Astrocyte of the cerebellum (primary cell): ENCODE measurements around the gene KCNB1.

Experiments used
- DNase-seq: peaks from one replicate; pipeline ENCODE4 v3.0.0-alpha.2; 2011; ENCODE audit warnings: low read depth
- H3K4me3 ChIP-seq: 2 replicates; pipeline ENCODE4 v1.5.1; 2011; ENCODE audit warnings: mild to moderate bottlenecking, low read depth, low read length, moderate library complexity
- CTCF ChIP-seq: IDR thresholded peaks from 2 replicates; pipeline ENCODE4 v1.5.1; 2012; ENCODE audit warnings: low read length, low read depth, moderate library complexity, mild to moderate bottlenecking; ENCODE audit errors: missing control alignments
- in situ Hi-C: cut with HindIII; loops from 2 replicates; pipeline ENCODE4 v1.10.0; 2017; ENCODE audit warnings: low sequenced_read_pairs

Gene KCNB1

DNA sequence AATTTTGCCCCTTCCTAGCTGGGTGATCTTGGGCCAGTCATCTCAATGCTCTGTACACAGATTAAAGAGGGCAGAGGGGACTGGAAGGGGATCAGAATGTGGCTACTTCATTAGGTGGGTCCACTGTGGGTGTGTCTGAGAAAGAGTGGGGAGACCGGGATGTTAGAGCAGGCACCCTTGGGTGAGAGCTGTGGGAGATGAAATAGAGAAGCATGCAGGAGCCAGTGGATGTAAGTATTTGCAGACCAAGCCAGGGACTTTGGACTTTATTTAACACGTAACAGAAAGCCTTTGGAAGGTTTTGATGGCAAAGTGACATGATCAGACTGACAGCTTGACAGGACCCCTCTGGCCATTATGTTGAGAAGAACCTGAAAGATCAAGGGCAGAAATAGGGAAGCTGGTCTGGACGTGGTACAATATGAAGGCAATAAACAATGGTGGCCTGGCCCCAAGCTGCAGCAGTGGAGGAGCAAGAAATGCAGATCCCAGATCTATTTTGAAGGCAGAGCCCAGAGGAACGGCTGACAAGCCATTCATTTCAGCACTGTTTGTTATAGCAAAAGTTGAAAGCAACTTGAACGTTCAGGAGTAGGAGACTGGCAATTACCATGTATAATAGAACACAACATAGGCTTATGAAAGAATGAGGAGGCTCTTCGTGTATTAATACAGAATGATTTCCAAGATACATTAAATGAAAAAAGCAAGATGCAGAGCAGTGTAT is 122.1 kb downstream of the KCNB1 start:
- H3K4me3 ChIP-seq, result no peak overlapping the region
- no peak for TF ChIP-seq CTCF
- no peak for DNase-seq
- in situ Hi-C loops, result no loop called here

GRCh38 chr20:49356676-49357075 is 125.8 kb downstream of the KCNB1 start:
- no peak for DNase-seq
- H3K4me3 ChIP-seq, result no peak overlapping the region
- TF ChIP-seq CTCF, result no peak
- in situ Hi-C loops, result no loop called here

DNA sequence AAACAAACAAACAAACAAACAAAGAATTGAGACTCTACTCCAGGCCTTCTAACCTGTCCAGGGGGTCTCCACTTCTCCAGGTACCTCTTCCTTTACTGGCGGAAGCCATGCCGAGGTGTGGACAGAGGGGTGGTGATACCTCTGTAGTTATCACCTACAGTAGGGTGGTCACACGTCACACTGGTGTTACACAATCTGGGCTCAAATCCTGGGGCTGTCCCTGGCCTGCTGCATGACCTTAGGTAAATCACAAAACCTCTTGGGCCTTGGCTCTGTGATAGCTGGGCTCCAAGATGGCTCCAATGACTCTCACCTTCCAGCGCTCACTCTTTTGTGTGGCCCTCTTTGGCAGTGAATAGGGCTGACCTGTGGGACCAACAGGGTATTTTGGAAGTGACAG is 127.8 kb downstream of the KCNB1 start:
- in situ Hi-C loops, result no loop called here
- DNase-seq, result no peak
- no peak for TF ChIP-seq CTCF
- H3K4me3 ChIP-seq, result no peak overlapping the region

DNA sequence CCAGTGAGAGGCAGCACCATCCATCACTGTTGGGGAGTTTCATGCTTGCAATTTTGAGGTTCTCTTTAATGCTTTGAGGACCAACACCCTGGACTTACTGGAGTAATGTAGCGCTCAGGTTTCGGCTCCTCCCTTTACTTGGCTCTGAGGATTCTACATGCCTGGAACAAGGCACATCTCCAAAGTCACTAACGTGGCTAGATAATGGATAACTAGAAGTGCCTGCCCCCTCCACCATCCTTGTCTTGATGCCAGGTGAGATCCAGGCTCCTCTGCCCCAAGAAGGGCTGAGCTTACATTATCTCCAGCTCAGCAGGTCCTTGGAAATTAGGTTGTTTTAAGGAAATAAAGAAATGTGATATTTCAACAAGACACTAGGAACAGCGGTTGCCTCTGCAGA is 129.1 kb downstream of the KCNB1 start:
- no peak for DNase-seq
- no peak for TF ChIP-seq CTCF
- in situ Hi-C loops, result no loop called here
- H3K4me3 ChIP-seq, result no peak overlapping the region

DNA sequence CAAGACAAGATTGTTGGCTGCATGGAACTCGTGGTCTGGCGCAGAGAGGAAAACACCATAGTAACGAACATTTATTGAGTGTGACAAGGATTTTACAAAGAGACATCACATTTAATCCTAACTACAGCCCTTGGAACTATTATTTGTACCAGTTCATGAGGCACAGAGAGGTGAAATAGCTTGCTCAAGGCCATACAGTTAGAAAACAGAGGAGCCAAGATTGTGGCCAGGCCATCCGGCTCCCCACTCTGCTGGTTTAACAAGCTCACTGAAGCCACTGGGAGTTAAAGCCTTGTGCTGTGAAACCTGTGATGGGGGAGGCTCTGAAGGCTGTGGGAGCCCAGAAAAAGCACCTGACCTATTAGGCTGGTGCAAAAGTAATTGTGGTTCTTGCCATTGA is 129.7 kb downstream of the KCNB1 start:
- no peak overlapping the region for H3K4me3 ChIP-seq
- in situ Hi-C loops, result no loop called here
- DNase-seq, result no peak
- TF ChIP-seq CTCF, result no peak

DNA sequence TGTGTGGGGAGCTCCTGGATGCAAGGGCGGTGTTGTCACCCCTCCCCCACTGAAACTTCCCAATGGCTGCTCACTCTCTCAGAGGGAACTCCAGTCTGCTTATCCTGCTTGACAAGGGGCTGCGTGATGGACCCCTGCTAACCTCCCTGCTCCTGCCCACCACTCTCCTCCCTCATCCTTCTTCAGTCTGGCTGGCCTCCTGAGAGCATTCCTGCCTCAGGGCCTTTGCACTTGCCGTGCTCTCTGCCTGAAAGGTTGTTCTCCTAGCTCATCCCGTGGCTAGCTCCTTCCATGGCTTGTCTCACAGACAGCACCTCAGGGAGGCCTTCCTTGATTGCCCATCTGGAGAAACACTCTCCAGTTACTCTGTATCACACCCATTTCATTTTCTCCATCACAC is 130.7 kb downstream of the KCNB1 start:
- in situ Hi-C loops, result no loop called here
- TF ChIP-seq CTCF, result no peak
- no peak for DNase-seq
- H3K4me3 ChIP-seq, result no peak overlapping the region

DNA sequence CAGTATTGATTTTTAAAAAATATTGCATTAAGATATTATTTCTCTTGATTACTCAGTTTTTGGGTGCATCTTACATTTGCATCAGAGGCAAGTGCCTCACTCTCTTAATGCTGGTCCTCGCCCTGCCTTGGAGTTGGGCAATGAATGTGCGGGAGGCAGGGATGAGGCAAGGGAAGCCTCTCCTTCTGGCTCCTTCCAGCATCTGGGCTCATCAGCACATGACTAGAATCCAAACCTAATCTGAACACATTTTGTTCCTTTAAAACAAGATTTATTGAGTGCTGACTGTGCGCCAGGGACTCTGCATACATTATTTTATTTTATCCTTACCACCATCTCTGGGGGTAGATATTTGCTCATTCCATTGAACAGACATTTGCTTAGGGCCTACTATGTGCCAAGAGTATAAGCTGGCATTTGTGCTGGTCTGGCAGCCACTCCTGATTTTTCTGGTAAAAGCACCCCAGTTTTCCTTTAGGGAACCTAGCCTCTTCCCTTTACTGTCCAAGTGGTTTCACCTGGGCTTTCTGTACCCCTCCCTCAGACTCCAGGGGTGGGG is 132.7 kb downstream of the KCNB1 start:
- no peak overlapping the region for H3K4me3 ChIP-seq
- no peak for DNase-seq
- no peak for TF ChIP-seq CTCF
- in situ Hi-C loops, result no loop called here
